Measurements from ENCODE around the gene WNT8B. TPM values are rescaled to one million over a fixed set of nuclear protein-coding genes. Genes with fewer than 3 reads are reported as not detected.

Gene WNT8B, protein sequence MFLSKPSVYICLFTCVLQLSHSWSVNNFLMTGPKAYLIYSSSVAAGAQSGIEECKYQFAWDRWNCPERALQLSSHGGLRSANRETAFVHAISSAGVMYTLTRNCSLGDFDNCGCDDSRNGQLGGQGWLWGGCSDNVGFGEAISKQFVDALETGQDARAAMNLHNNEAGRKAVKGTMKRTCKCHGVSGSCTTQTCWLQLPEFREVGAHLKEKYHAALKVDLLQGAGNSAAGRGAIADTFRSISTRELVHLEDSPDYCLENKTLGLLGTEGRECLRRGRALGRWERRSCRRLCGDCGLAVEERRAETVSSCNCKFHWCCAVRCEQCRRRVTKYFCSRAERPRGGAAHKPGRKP
- 0.01 TPM in 2 replicates for polyA plus RNA-seq (2013)

DNA sequence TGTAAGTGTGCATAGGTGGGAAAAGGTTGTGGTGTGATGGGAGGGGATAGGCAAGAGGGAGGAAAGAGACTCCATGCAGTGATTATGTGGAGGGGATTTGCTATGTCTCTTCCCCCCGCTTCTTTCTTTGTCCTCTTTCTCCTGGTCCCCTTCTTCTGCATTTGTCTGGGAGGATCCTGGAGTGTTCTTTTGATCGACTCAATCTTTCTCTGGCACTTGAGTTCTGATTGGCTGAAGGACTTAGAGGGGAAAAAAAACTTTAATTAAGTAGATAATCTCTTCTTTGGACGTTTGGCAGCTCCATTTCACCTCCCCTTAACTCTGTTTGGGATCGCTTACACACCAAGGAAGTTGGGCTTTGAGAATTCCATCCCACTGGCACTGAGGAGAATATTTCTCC lies at the start of gene WNT8B:
WNT8B (plus strand) TSS at position 301 of the 400 bp plus-strand sequence. CDS start 160 bp downstream, outside the sequence.
- no peak for DNase-seq
- Histone ChIP-seq H4K91ac (ENCODE audit: low read depth, low read length) (no peak within 1 kb of the TSS), H3K4me1 (ENCODE audit: control insufficient read depth in 1 of 2, insufficient read depth in 2 of 2, low read length in 2 of 2) (no peaks in the 10 kb centered on the region), H2BK120ac (ENCODE audit: insufficient read depth, low read length, poor library complexity) (no peak within 1 kb of the TSS), H3K36me3 (ENCODE audit: control insufficient read depth in 1 of 2, insufficient read depth in 2 of 2, low read length in 2 of 2) (no peaks in the 10 kb centered on the region), H4K8ac (ENCODE audit: low read depth, low read length) (no peak within 1 kb of the TSS), H3K14ac (ENCODE audit: low read length) (no peak within 1 kb of the TSS), H3K27ac (ENCODE audit: low read depth, low read length) (no peak within 1 kb of the TSS), H3K9ac (ENCODE audit: low read length) (no peak within 1 kb of the TSS), H3K23ac (ENCODE audit: low read length) (no peak within 1 kb of the TSS), H3K9me3 (ENCODE audit: insufficient read depth, low read depth, low read length) (no peaks in the 10 kb centered on the region), H2AK5ac (ENCODE audit: low read length) (no peak within 1 kb of the TSS), H4K12ac (ENCODE audit: low read depth, low read length) (no peak within 1 kb of the TSS), H3K18ac (ENCODE audit: low read length) (no peak within 1 kb of the TSS), H2AFZ (ENCODE audit: insufficient read depth, low read length, poor library complexity) (no peak within 1 kb of the TSS), H3K4ac (ENCODE audit: low read depth, low read length) (no peak within 1 kb of the TSS), H3K27me3 (ENCODE audit: insufficient read depth, low read length) (no peaks in the 10 kb centered on the region), H2BK12ac (ENCODE audit: low read length) (no peak within 1 kb of the TSS), H3K79me2 (ENCODE audit: control insufficient read depth, insufficient read depth, low read length, poor library complexity) (no peaks in the 10 kb centered on the region), H3K4me3 (ENCODE audit: low read depth, low read length) (no peak within 1 kb of the TSS), H3K79me1 (ENCODE audit: low read length) (no peaks in the 10 kb centered on the region), H3K4me2 (ENCODE audit: low read length) (no peak within 1 kb of the TSS), H2BK5ac (ENCODE audit: low read depth, low read length, poor library complexity) (no peak within 1 kb of the TSS)
- WGBS (ENCODE audit: extremely low coverage, insufficient coverage, insufficient read length), result no CpG with 5 or more reads among the region's 4 CpGs

DNA sequence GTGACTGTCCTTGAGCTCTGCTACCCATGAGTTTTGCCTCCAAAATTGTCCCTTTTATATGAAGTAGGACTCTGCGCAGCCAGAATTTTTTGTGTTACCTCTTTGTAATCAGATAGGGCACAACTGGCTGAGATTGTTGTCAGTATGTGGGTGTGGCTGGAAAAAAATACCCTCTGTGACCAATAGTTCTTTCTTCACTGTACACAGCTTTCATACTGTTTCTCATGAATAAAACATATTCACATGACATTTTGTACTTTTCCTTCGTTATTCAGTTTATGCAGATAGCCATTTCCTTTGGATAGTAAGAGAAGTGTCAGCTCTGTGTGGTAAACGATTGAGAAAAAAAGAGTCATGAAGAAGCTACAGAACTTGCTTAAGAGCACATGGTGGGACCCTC lies 49.6 kb upstream of the WNT8B start:
- Histone ChIP-seq H2BK120ac (ENCODE audit: insufficient read depth, low read length, poor library complexity) (no peak overlapping the region), H3K9ac (ENCODE audit: low read length) (no peak overlapping the region), H3K79me1 (ENCODE audit: low read length) (no peaks in the 10 kb centered on the region), H3K18ac (ENCODE audit: low read length) (no peak overlapping the region), H3K9me3 (ENCODE audit: insufficient read depth, low read depth, low read length) (no peaks in the 10 kb centered on the region), H4K8ac (ENCODE audit: low read depth, low read length) (no peak overlapping the region), H3K79me2 (ENCODE audit: control insufficient read depth, insufficient read depth, low read length, poor library complexity) (no peaks in the 10 kb centered on the region), H4K12ac (ENCODE audit: low read depth, low read length) (no peak overlapping the region), H3K4ac (ENCODE audit: low read depth, low read length) (no peak overlapping the region), H3K23ac (ENCODE audit: low read length) (no peak overlapping the region), H3K4me2 (ENCODE audit: low read length) (no peak overlapping the region), H4K91ac (ENCODE audit: low read depth, low read length) (no peak overlapping the region), H2AK5ac (ENCODE audit: low read length) (no peak overlapping the region), H3K4me3 (ENCODE audit: low read depth, low read length) (no peak overlapping the region), H3K27me3 (ENCODE audit: insufficient read depth, low read length) (no peaks in the 10 kb centered on the region), H2AFZ (ENCODE audit: insufficient read depth, low read length, poor library complexity) (no peak overlapping the region), H2BK12ac (ENCODE audit: low read length) (no peak overlapping the region), H3K4me1 (ENCODE audit: control insufficient read depth in 1 of 2, insufficient read depth in 2 of 2, low read length in 2 of 2) (no peaks in the 10 kb centered on the region), H2BK5ac (ENCODE audit: low read depth, low read length, poor library complexity) (no peak overlapping the region), H3K14ac (ENCODE audit: low read length) (no peak overlapping the region), H3K27ac (ENCODE audit: low read depth, low read length) (no peak overlapping the region), H3K36me3 (ENCODE audit: control insufficient read depth in 1 of 2, insufficient read depth in 2 of 2, low read length in 2 of 2) (no peaks in the 10 kb centered on the region)
- no peak for DNase-seq
- no CpG with 5 or more reads among the region's 3 CpGs for WGBS (ENCODE audit: extremely low coverage, insufficient coverage, insufficient read length)

DNA sequence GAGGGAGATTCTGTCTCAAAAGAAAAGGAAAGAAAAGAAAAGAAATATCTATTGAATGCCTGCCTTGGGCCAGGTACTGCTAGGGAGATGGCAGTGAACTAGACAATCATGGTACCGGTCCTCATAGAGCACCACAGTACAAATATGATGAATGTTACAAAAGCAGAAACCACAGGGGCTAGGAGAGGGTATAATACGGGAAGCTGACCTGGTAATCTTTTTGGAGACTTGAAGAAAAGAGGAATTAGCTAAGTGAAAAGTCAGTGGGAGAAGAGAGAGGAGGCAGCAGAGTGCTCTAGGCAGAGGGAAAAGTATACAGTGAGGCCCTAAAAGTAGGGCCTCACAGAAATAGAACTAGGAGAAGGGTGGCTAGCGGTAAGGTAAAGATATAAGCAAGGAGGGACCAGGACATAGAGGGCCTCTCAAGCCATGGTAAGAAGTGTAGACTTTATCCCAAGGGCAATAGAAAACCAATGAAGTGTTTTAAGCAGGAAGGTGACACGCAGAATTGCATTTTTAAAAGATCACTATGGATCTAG lies 42.8 kb upstream of the WNT8B start:
- no peak overlapping the region for H2AK5ac ChIP-seq (ENCODE audit: low read length)
- no peak overlapping the region for H3K23ac ChIP-seq (ENCODE audit: low read length)
- H2BK5ac ChIP-seq (ENCODE audit: low read depth, low read length, poor library complexity), result no peak overlapping the region
- no peak overlapping the region for H3K4ac ChIP-seq (ENCODE audit: low read depth, low read length)
- H4K12ac ChIP-seq (ENCODE audit: low read depth, low read length), result no peak overlapping the region
- H3K79me1 ChIP-seq (ENCODE audit: low read length), result no peaks in the 10 kb centered on the region
- no peak overlapping the region for H3K9ac ChIP-seq (ENCODE audit: low read length)
- H3K18ac ChIP-seq (ENCODE audit: low read length), result no peak overlapping the region
- H3K27ac ChIP-seq (ENCODE audit: low read depth, low read length), result no peak overlapping the region
- no peaks in the 10 kb centered on the region for H3K36me3 ChIP-seq (ENCODE audit: control insufficient read depth in 1 of 2, insufficient read depth in 2 of 2, low read length in 2 of 2)
- H2BK120ac ChIP-seq (ENCODE audit: insufficient read depth, low read length, poor library complexity), result no peak overlapping the region
- no peak overlapping the region for H4K8ac ChIP-seq (ENCODE audit: low read depth, low read length)
- H2AFZ ChIP-seq (ENCODE audit: insufficient read depth, low read length, poor library complexity), result no peak overlapping the region
- H3K14ac ChIP-seq (ENCODE audit: low read length), result no peak overlapping the region
- DNase-seq, result no peak
- no peaks in the 10 kb centered on the region for H3K9me3 ChIP-seq (ENCODE audit: insufficient read depth, low read depth, low read length)
- H4K91ac ChIP-seq (ENCODE audit: low read depth, low read length), result no peak overlapping the region
- no peaks in the 10 kb centered on the region for H3K27me3 ChIP-seq (ENCODE audit: insufficient read depth, low read length)
- H3K4me1 ChIP-seq (ENCODE audit: control insufficient read depth in 1 of 2, insufficient read depth in 2 of 2, low read length in 2 of 2), result no peaks in the 10 kb centered on the region
- H3K4me2 ChIP-seq (ENCODE audit: low read length), result no peak overlapping the region
- no peak overlapping the region for H3K4me3 ChIP-seq (ENCODE audit: low read depth, low read length)
- WGBS (ENCODE audit: extremely low coverage, insufficient coverage, insufficient read length), result no CpG with 5 or more reads among the region's 4 CpGs
- no peak overlapping the region for H2BK12ac ChIP-seq (ENCODE audit: low read length)
- H3K79me2 ChIP-seq (ENCODE audit: control insufficient read depth, insufficient read depth, low read length, poor library complexity), result no peaks in the 10 kb centered on the region

DNA sequence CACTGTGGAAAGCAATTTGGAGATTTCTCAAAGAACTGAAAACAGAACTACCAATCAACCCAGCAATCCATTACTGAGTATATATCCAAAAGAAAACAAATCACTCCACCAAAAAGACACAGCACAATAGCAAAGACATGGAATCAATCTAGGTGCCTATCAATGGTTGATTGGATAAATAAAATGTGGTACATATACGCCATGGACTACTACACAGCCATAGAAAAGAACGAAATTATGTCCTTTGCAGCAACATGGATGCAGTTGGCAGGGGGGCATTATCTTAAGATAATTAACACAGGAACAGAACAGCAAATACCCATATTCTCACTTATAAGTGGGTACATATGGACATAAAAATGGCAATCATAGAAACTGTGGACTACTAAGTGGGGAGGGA lies 35.4 kb upstream of the WNT8B start:
- Histone ChIP-seq H2BK5ac (ENCODE audit: low read depth, low read length, poor library complexity) (no peak overlapping the region), H3K14ac (ENCODE audit: low read length) (no peak overlapping the region)

More for the DNA sequence above, 35.4 kb upstream of the WNT8B start:
- Histone ChIP-seq H3K18ac (ENCODE audit: low read length) (no peak overlapping the region), H3K27ac (ENCODE audit: low read depth, low read length) (no peak overlapping the region), H3K27me3 (ENCODE audit: insufficient read depth, low read length) (no peaks in the 10 kb centered on the region), H4K91ac (ENCODE audit: low read depth, low read length) (no peak overlapping the region), H4K12ac (ENCODE audit: low read depth, low read length) (no peak overlapping the region), H3K23ac (ENCODE audit: low read length) (no peak overlapping the region), H2BK12ac (ENCODE audit: low read length) (no peak overlapping the region), H3K79me2 (ENCODE audit: control insufficient read depth, insufficient read depth, low read length, poor library complexity) (no peaks in the 10 kb centered on the region), H3K79me1 (ENCODE audit: low read length) (no peaks in the 10 kb centered on the region), H2AFZ (ENCODE audit: insufficient read depth, low read length, poor library complexity) (no peak overlapping the region), H3K4me1 (ENCODE audit: control insufficient read depth in 1 of 2, insufficient read depth in 2 of 2, low read length in 2 of 2) (no peaks in the 10 kb centered on the region), H2AK5ac (ENCODE audit: low read length) (no peak overlapping the region), H3K4me3 (ENCODE audit: low read depth, low read length) (no peak overlapping the region), H3K4me2 (ENCODE audit: low read length) (no peak overlapping the region), H3K9ac (ENCODE audit: low read length) (no peak overlapping the region), H4K8ac (ENCODE audit: low read depth, low read length) (no peak overlapping the region), H3K36me3 (ENCODE audit: control insufficient read depth in 1 of 2, insufficient read depth in 2 of 2, low read length in 2 of 2) (no peaks in the 10 kb centered on the region), H3K4ac (ENCODE audit: low read depth, low read length) (no peak overlapping the region), H3K9me3 (ENCODE audit: insufficient read depth, low read depth, low read length) (no peaks in the 10 kb centered on the region), H2BK120ac (ENCODE audit: insufficient read depth, low read length, poor library complexity) (no peak overlapping the region)
- WGBS (ENCODE audit: extremely low coverage, insufficient coverage, insufficient read length), result no CpG with 5 or more reads among the region's 2 CpGs
- no peak for DNase-seq
